Spleen (tissue), 7 donors: ENCODE results near the gene C11orf21.

ENCODE experiments used
- POLR2A ChIP-seq, 3 donors: fragments of 450-650 bp; IDR thresholded peaks; one replicate each; pipeline ENCODE4 v1.5.1; 2017; ENCODE audit warnings: antibody characterized with exemption in 3 of 3, mild to moderate bottlenecking in 1 of 3
- TF ChIP-seq, protein P1 (sequence below), 11 experiments: fragments of 200-600 bp in 7 of 11; fragments of 450-650 bp in 4 of 11; sonication (generic) in 4 of 11; IDR thresholded peaks in 8 of 11; conservative IDR thresholded peaks in 3 of 11; 1 replicate in 7 of 11; 2 replicates in 4 of 11; pipeline versions ENCODE4 v1.4.0 to v1.8.0; 2016 to 2021; ENCODE audit warnings: antibody characterized with exemption in 11 of 11, inconsistent platforms in 4 of 11, mild to moderate bottlenecking in 1 of 11
- donor health status: DM: no; HTN: no; CAD: no; lungs with moderate emphysema.
- donor health status: DM: no; HTN: no; CAD: no.
- donor health status: DM: no; HTN: no; CAD: no.

DNA sequence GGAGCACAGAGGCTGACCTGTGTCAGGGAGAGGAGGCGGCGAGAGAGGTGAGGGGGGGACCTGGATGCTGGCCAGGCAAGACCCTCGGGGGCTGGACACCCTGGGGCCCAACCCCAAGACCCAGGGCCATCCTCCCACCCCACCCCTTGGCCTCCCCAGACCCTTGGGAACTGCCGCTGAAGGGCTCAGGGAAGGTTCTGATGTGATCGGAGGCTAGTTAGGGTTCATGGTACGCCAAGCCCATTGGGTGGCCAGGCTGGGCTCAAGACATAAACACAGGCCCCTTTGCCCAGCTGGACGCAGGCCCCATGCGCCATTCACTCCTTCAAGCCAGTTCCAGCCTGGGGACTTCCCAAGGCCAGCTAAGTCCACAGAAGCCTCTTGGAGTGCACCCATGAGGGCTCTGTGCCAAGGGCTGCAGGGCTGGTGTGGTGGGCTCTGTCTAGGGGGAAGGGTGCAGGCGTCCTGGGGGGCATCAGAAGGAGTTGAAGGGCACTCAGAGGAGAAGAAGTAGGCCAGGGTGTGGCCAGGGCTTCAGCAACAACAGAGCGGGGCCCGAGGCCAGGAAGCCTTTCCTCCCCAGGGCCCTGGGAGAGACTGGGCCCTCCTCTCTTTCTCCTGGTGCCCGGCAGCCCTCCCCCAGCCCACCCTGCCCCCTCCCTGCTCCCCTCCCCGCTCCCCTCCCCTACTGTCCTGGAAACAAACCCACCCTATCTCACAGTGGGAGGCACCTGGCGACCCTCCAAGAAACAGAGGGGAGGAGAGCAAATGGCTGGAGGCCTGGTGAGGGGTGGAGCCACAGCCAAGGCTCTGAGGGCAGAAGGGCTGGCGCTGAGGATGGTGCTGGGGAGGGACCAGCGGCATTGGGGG is 13.0 kb upstream of the C11orf21 start:
- TF ChIP-seq, protein P1, sequence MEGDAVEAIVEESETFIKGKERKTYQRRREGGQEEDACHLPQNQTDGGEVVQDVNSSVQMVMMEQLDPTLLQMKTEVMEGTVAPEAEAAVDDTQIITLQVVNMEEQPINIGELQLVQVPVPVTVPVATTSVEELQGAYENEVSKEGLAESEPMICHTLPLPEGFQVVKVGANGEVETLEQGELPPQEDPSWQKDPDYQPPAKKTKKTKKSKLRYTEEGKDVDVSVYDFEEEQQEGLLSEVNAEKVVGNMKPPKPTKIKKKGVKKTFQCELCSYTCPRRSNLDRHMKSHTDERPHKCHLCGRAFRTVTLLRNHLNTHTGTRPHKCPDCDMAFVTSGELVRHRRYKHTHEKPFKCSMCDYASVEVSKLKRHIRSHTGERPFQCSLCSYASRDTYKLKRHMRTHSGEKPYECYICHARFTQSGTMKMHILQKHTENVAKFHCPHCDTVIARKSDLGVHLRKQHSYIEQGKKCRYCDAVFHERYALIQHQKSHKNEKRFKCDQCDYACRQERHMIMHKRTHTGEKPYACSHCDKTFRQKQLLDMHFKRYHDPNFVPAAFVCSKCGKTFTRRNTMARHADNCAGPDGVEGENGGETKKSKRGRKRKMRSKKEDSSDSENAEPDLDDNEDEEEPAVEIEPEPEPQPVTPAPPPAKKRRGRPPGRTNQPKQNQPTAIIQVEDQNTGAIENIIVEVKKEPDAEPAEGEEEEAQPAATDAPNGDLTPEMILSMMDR (IDR thresholded peaks at IDR 0.05 in 8 of 11, conservative IDR thresholded peaks at IDR 0.05 in 3 of 11), result no peak
- TF ChIP-seq POLR2A (IDR thresholded peaks at IDR 0.05), result no peak
